ENCODE measurements around the gene ADIG. TPM values are rescaled to one million over a fixed set of nuclear protein-coding genes. Genes with fewer than 3 reads are reported as not detected.

Gene ADIG
- total RNA-seq, 1 experiment from 2014 or later = not detected

GRCh38 chr20:38600057-38600456, 19.1 kb downstream of the ADIG start:
- CTCF ChIA-PET = interaction anchor here (1.0 to 1.2 kb wide), 2 partner anchors 10 to 33 kb away, joined by 3 read pairs; no protein-coding TSS in a partner anchor
- TF ChIP-seq, protein P1, sequence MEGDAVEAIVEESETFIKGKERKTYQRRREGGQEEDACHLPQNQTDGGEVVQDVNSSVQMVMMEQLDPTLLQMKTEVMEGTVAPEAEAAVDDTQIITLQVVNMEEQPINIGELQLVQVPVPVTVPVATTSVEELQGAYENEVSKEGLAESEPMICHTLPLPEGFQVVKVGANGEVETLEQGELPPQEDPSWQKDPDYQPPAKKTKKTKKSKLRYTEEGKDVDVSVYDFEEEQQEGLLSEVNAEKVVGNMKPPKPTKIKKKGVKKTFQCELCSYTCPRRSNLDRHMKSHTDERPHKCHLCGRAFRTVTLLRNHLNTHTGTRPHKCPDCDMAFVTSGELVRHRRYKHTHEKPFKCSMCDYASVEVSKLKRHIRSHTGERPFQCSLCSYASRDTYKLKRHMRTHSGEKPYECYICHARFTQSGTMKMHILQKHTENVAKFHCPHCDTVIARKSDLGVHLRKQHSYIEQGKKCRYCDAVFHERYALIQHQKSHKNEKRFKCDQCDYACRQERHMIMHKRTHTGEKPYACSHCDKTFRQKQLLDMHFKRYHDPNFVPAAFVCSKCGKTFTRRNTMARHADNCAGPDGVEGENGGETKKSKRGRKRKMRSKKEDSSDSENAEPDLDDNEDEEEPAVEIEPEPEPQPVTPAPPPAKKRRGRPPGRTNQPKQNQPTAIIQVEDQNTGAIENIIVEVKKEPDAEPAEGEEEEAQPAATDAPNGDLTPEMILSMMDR (IDR thresholded peaks at IDR 0.05; ENCODE audit: unreplicated experiment) = no peak
- no peak for DNase-seq
- Mint-ChIP-seq H3K4me3 (ENCODE audit: low read depth, unreplicated experiment) (peak overlapping the region; percentile 0), H3K36me3 (ENCODE audit: insufficient read depth, unreplicated experiment) (peaks cover 23% of the 10 kb centered on the region), H3K9me3 (ENCODE audit: low read depth, unreplicated experiment) (no peaks in the 10 kb centered on the region), H3K4me1 (ENCODE audit: low read depth, unreplicated experiment) (peaks cover 52% of the 10 kb centered on the region), H3K27me3 (ENCODE audit: unreplicated experiment) (peaks cover 17% of the 10 kb centered on the region), H3K27ac (ENCODE audit: unreplicated experiment) (peak overlapping the region; percentile 1)
- intact Hi-C loops (cut with micrococcal nuclease; ENCODE audit: unreplicated experiment) = no loop called here
- no TSS peak for BruUV-seq (replicated peaks)

- Mint-ChIP-seq H3K4me3 (ENCODE audit: low read depth, unreplicated experiment) (peak within 1 kb of the TSS; percentile 76), H3K27me3 (ENCODE audit: unreplicated experiment) (peaks cover 17% of the 10 kb centered on the region), H3K9me3 (ENCODE audit: low read depth, unreplicated experiment) (no peaks in the 10 kb centered on the region), H3K36me3 (ENCODE audit: insufficient read depth, unreplicated experiment) (peaks cover 23% of the 10 kb centered on the region), H3K4me1 (ENCODE audit: low read depth, unreplicated experiment) (peaks cover 56% of the 10 kb centered on the region), H3K27ac (ENCODE audit: unreplicated experiment) (peak within 1 kb of the TSS; percentile 73)
- CTCF ChIA-PET = interaction anchor here (0.8 to 1.6 kb wide), 3 partner anchors 14 to 32 kb away, joined by 3 read pairs; partner anchors contain the start of gene ADIG
- TF ChIP-seq, protein P1 (IDR thresholded peaks at IDR 0.05; ENCODE audit: unreplicated experiment) = peak; percentile 63
- peak; percentile 88 for DNase-seq
- intact Hi-C loops (cut with micrococcal nuclease; ENCODE audit: unreplicated experiment) = loop anchor here (1.0 kb wide), 1 partner anchor 150 kb away; no protein-coding TSS in a partner anchor
- no TSS peak for BruUV-seq (replicated peaks)
These were observed 20.5 kb downstream of the ADIG start, which contains the start of gene ARHGAP40 for GRCh38 chr20:38601216-38602184. Gene ARHGAP40, plus strand, starts transcription at chr20:38601809.

GRCh38 chr20:38602185-38602581, 21.2 kb downstream of the ADIG start:
- intact Hi-C loops (cut with micrococcal nuclease; ENCODE audit: unreplicated experiment) = no loop called here
- no peak overlapping the region for H3K27ac Mint-ChIP-seq (ENCODE audit: unreplicated experiment)
- peaks cover 23% of the 10 kb centered on the region for H3K36me3 Mint-ChIP-seq (ENCODE audit: insufficient read depth, unreplicated experiment)
- peak overlapping the region; percentile 76 for H3K4me3 Mint-ChIP-seq (ENCODE audit: low read depth, unreplicated experiment)
- H3K4me1 Mint-ChIP-seq (ENCODE audit: low read depth, unreplicated experiment) = peaks cover 56% of the 10 kb centered on the region
- peaks cover 11% of the 10 kb centered on the region for H3K27me3 Mint-ChIP-seq (ENCODE audit: unreplicated experiment)
- no peaks in the 10 kb centered on the region for H3K9me3 Mint-ChIP-seq (ENCODE audit: low read depth, unreplicated experiment)
- TF ChIP-seq, protein P1 (IDR thresholded peaks at IDR 0.05; ENCODE audit: unreplicated experiment) = no peak
- CTCF ChIA-PET = no interaction called here
- peak; percentile 24 for DNase-seq
- BruUV-seq (replicated peaks) = no TSS peak

GRCh38 chr20:38603286-38603685, 22.3 kb downstream of the ADIG start:
- no peak overlapping the region for H3K27ac Mint-ChIP-seq (ENCODE audit: unreplicated experiment)
- no peak for DNase-seq
- TF ChIP-seq, protein P1 (IDR thresholded peaks at IDR 0.05; ENCODE audit: unreplicated experiment) = no peak
- CTCF ChIA-PET = interaction anchor here (0.7 to 1.0 kb wide), 2 partner anchors 9 to 29 kb away, joined by 3 read pairs; no protein-coding TSS in a partner anchor
- no TSS peak for BruUV-seq (replicated peaks)
- H3K36me3 Mint-ChIP-seq (ENCODE audit: insufficient read depth, unreplicated experiment) = peaks cover 23% of the 10 kb centered on the region
- intact Hi-C loops (cut with micrococcal nuclease; ENCODE audit: unreplicated experiment) = no loop called here
- peaks cover 58% of the 10 kb centered on the region for H3K4me1 Mint-ChIP-seq (ENCODE audit: low read depth, unreplicated experiment)
- H3K27me3 Mint-ChIP-seq (ENCODE audit: unreplicated experiment) = peaks cover under 1% of the 10 kb centered on the region
- no peak overlapping the region for H3K4me3 Mint-ChIP-seq (ENCODE audit: low read depth, unreplicated experiment)
- no peaks in the 10 kb centered on the region for H3K9me3 Mint-ChIP-seq (ENCODE audit: low read depth, unreplicated experiment)

Measured in Calu3 (cell line).